CD14-positive monocyte (primary cell): ENCODE measurements around the gene MPPED1. TPM values are rescaled to one million over a fixed set of nuclear protein-coding genes. Genes with fewer than 3 reads are reported as not detected.

Experiments
- DNase-seq, 3 donors: peaks; one replicate each; pipeline ENCODE4 v3.0.0-alpha.2; 2011 to 2022
- H2AFZ ChIP-seq: 2 replicates; pipeline ENCODE4 v1.6.0; 2012; ENCODE audit warnings: mild to moderate bottlenecking, low read depth, low read length, inconsistent platforms; ENCODE audit not compliant: insufficient read depth, poor library complexity, severe bottlenecking
- H3K27ac ChIP-seq, 2 donors: 1 replicate in 1 of 2; 2 replicates in 1 of 2; pipeline ENCODE4 v1.5.1; 2012 to 2013; ENCODE audit warnings: low read length in 2 of 2, control low read depth in 1 of 2, inconsistent platforms in 1 of 2, low read depth in 1 of 2, mild to moderate bottlenecking in 1 of 2
- H3K27me3 ChIP-seq, 2 donors: one replicate each; pipeline versions ENCODE4 v1.6.0 to v1.6.1; 2011 to 2013; ENCODE audit warnings: low read length in 2 of 2; ENCODE audit not compliant: control insufficient read depth in 2 of 2, insufficient read depth in 2 of 2
- H3K36me3 ChIP-seq, 2 donors: replicated peaks in 1 of 2; 1 replicate in 1 of 2; 2 replicates in 1 of 2; pipeline versions ENCODE4 v1.5.1 to v1.6.1; 2012 to 2013; ENCODE audit warnings: low read length in 2 of 2, control low read depth in 1 of 2, inconsistent platforms in 1 of 2, mild to moderate bottlenecking in 1 of 2; ENCODE audit not compliant: insufficient read depth in 2 of 2, control insufficient read depth in 1 of 2
- H3K4me1 ChIP-seq, 2 donors: 1 replicate in 1 of 2; 2 replicates in 1 of 2; pipeline versions ENCODE4 v1.5.1 to v1.6.1; 2012 to 2013; ENCODE audit warnings: low read length in 2 of 2, control low read depth in 1 of 2, inconsistent platforms in 1 of 2, mild to moderate bottlenecking in 1 of 2, moderate library complexity in 1 of 2; ENCODE audit not compliant: insufficient read depth in 2 of 2, control insufficient read depth in 1 of 2
- H3K4me2 ChIP-seq: replicated peaks from 2 replicates; pipeline ENCODE3; 2012; ENCODE audit warnings: low read length, moderate library complexity, mild to moderate bottlenecking; ENCODE audit not compliant: poor library complexity, severe bottlenecking; ENCODE audit errors: extremely low read depth
- H3K4me3 ChIP-seq, 3 experiments: fragments of 200-600 bp in 1 of 3; sonication (generic) in 1 of 3; replicated peaks in 1 of 3; 1 replicate in 2 of 3; 2 replicates in 1 of 3; pipeline ENCODE4 v1.5.1; 2011 to 2013; ENCODE audit warnings: low read length in 3 of 3, mild to moderate bottlenecking in 3 of 3, control low read depth in 2 of 3, low read depth in 2 of 3, inconsistent platforms in 1 of 3, moderate library complexity in 1 of 3
- H3K79me2 ChIP-seq: 2 replicates; pipeline ENCODE4 v1.6.0; 2012; ENCODE audit warnings: mild to moderate bottlenecking, control low read depth, inconsistent platforms, low read length, moderate library complexity; ENCODE audit not compliant: insufficient read depth
- H3K9ac ChIP-seq: 2 replicates; pipeline ENCODE4 v1.6.0; 2017; ENCODE audit warnings: low read length, mild to moderate bottlenecking; ENCODE audit not compliant: insufficient read depth, poor library complexity, severe bottlenecking
- H3K9me3 ChIP-seq, 2 donors: replicated peaks in 1 of 2; 1 replicate in 1 of 2; 2 replicates in 1 of 2; pipeline versions ENCODE4 v1.5.1 to v1.6.1; 2012 to 2013; ENCODE audit warnings: low read length in 2 of 2, control low read depth in 1 of 2; ENCODE audit not compliant: control insufficient read depth in 1 of 2, insufficient read depth in 1 of 2
- H4K20me1 ChIP-seq: 2 replicates; pipeline ENCODE4 v1.6.0; 2012; ENCODE audit warnings: mild to moderate bottlenecking, low read length, control low read depth, moderate library complexity; ENCODE audit not compliant: insufficient read depth
- H3K27ac Mint-ChIP-seq, 7 donors: one replicate each; pipeline ENCODE4 v1.8.0; 2020; ENCODE audit warnings: mild to moderate bottlenecking in 7 of 7, mixed read lengths in 7 of 7, moderate library complexity in 6 of 7, inconsistent platforms in 2 of 7
- H3K27me3 Mint-ChIP-seq, 3 donors: one replicate each; pipeline ENCODE4 v1.8.0; 2021 to 2022; ENCODE audit warnings: low read depth in 3 of 3, mild to moderate bottlenecking in 3 of 3, mixed read lengths in 3 of 3, moderate library complexity in 3 of 3, inconsistent platforms in 1 of 3
- H3K36me3 Mint-ChIP-seq, 2 donors: one replicate each; pipeline ENCODE4 v1.8.0; 2020; ENCODE audit warnings: mixed read lengths in 2 of 2, inconsistent platforms in 1 of 2, mild to moderate bottlenecking in 1 of 2
- H3K4me1 Mint-ChIP-seq: one replicate; pipeline ENCODE4 v1.8.0; 2020; ENCODE audit warnings: mild to moderate bottlenecking, mixed read lengths
- H3K4me3 Mint-ChIP-seq, 2 donors: one replicate each; pipeline ENCODE4 v1.8.0; 2020; ENCODE audit warnings: mild to moderate bottlenecking in 2 of 2, mixed read lengths in 2 of 2, moderate library complexity in 1 of 2
- H3K9me3 Mint-ChIP-seq, 7 donors: one replicate each; pipeline ENCODE4 v1.8.0; 2020 to 2022; ENCODE audit warnings: mixed read lengths in 7 of 7, mild to moderate bottlenecking in 6 of 7, moderate library complexity in 6 of 7, inconsistent platforms in 2 of 7
- CTCF ChIP-seq: fragments of 200-600 bp; IDR thresholded peaks from one replicate; pipeline ENCODE4 v1.8.0; 2022; ENCODE audit warnings: antibody characterized with exemption, mild to moderate bottlenecking
- WGBS: methylation state at CpG from one replicate; pipeline ENCODE4 v1.1.5; 2013; ENCODE audit warnings: missing lambda C conversion rate; ENCODE audit not compliant: insufficient coverage; 5-methylcytosine and 5-hydroxymethylcytosine counted together
- intact Hi-C, 2 donors: fragments of 100-400 bp; cut with micrococcal nuclease; formaldehyde crosslinking; loops; one replicate each; pipeline versions ENCODE4 v1.15.0 to v1.15.1; 2023
- polyA plus RNA-seq, 3 donors: library from polyadenylated mRNA; depleted of rRNA in 1 of 3; unstranded in 2 of 3; stranded (reverse) in 1 of 3; fragments of 300-500 nt in 2 of 3; fragments of >200 nt in 1 of 3; fragmentation: Illumina TruSeq in 2 of 3; gene quantifications; 1 replicate in 2 of 3; 2 replicates in 1 of 3; pipeline ENCODE4 v1.2.3, GENCODE V29; 2012 to 2021

MPPED1 gene
- polyA plus RNA-seq, 3 donors = not detected

GRCh38 chr22:43530349-43531201 lies 118.8 kb downstream of the MPPED1 start:
- Histone ChIP-seq H2AFZ (no peak overlapping the region), H3K27ac (no peak overlapping the region), H3K36me3 (no peaks in the 10 kb centered on the region), H3K9ac (no peak overlapping the region), H3K79me2 (no peaks in the 10 kb centered on the region), H3K9me3 (no peaks in the 10 kb centered on the region), H3K4me1 (no peaks in the 10 kb centered on the region), H3K4me3 (no peak overlapping the region), H3K27me3 (no peaks in the 10 kb centered on the region), H3K4me2 (no peak overlapping the region), H4K20me1 (no peaks in the 10 kb centered on the region)
- H3K4me1 Mint-ChIP-seq = no peaks in the 10 kb centered on the region
- peaks cover 0 to 2% (median 0%) of the 10 kb centered on the region in 7 donors for H3K9me3 Mint-ChIP-seq
- no peak for DNase-seq
- no peaks in the 10 kb centered on the region for H3K36me3 Mint-ChIP-seq
- intact Hi-C loops = no loop called here
- H3K27ac Mint-ChIP-seq = no peak overlapping the region
- 90% methylated on average over 25 of the region's 34 CpGs for WGBS
- H3K27me3 Mint-ChIP-seq = peaks cover 2 to 5% (median 4%) of the 10 kb centered on the region in 3 donors
- TF ChIP-seq CTCF = no peak
- no peak overlapping the region for H3K4me3 Mint-ChIP-seq

DNA sequence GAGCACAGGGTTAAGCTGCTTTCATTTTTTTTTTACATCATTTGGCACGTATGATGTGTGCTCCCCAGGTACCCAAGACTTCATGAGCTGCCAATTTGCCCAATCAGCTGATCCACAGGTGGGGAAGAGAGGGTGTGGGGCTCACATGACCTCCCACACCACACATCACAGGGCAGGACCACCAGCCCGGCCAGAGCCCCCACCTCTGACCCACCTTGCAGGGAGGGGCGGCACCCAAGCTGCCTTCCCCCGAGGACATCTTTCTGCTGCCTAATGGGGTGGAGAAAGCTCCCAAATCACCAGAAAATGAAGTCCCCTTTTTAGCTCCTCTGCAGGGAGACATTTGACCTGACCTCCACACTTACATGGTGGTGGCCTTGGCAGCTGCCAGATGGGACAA lies 119.8 kb downstream of the MPPED1 start:
- Histone ChIP-seq H3K9me3 (no peaks in the 10 kb centered on the region), H3K27ac (no peak overlapping the region), H3K4me1 (no peaks in the 10 kb centered on the region), H3K4me2 (no peak overlapping the region), H3K9ac (no peak overlapping the region), H4K20me1 (no peaks in the 10 kb centered on the region), H3K79me2 (no peaks in the 10 kb centered on the region), H2AFZ (no peak overlapping the region), H3K4me3 (no peak overlapping the region), H3K36me3 (no peaks in the 10 kb centered on the region), H3K27me3 (no peaks in the 10 kb centered on the region)
- Mint-ChIP-seq H3K4me1 (no peaks in the 10 kb centered on the region), H3K36me3 (no peaks in the 10 kb centered on the region), H3K9me3 (peaks cover 0 to 2% (median 0%) of the 10 kb centered on the region in 7 donors), H3K27me3 (peaks cover 2 to 7% (median 5%) of the 10 kb centered on the region in 3 donors), H3K27ac (no peak overlapping the region), H3K4me3 (no peak overlapping the region)
- DNase-seq = no peak
- intact Hi-C loops = no loop called here
- TF ChIP-seq CTCF = no peak
- WGBS = 80% methylated on average over 2 of the region's 4 CpGs
